Measurements from ENCODE around the gene ZNF555. TPM values are rescaled to one million over a fixed set of nuclear protein-coding genes. Genes with fewer than 3 reads are reported as not detected.

The ZNF555 gene
- total RNA-seq, 3 donors from 2014 or later (not counting 1 experiment from before 2014, with no cell fraction given) = 2.0 to 4.6 (median 2.9) TPM

- WGBS (ENCODE audit: insufficient coverage) = 57% methylated on average over 12 of the region's 12 CpGs
- Mint-ChIP-seq H3K27me3 (ENCODE audit: low read depth in 2 of 2) (peaks cover 3 to 7% of the 10 kb centered on the region in 2 donors), H3K4me1 (no peaks in the 10 kb centered on the region), H3K27ac (no peak overlapping the region), H3K9me3 (no peaks in the 10 kb centered on the region), H3K36me3 (no peaks in the 10 kb centered on the region), H3K4me3 (no peak overlapping the region)
- DNase-seq (no peak), ATAC-seq (no peak)
- no peaks in the 10 kb centered on the region for H3K9me3 ChIP-seq (ENCODE audit: control insufficient read depth, insufficient read depth, low read length)
- H3K27ac ChIP-seq (ENCODE audit: low read length) = no peak overlapping the region
- no peaks in the 10 kb centered on the region for H3K36me3 ChIP-seq (ENCODE audit: control insufficient read depth, insufficient read depth, low read length)
- intact Hi-C loops (cut with micrococcal nuclease) = no loop called here
- H3K27me3 ChIP-seq (ENCODE audit: control insufficient read depth, insufficient read depth, low read length) = no peaks in the 10 kb centered on the region
- peaks cover 3% of the 10 kb centered on the region for H3K4me1 ChIP-seq (ENCODE audit: control insufficient read depth, insufficient read depth, low read length)
- no peak for TF ChIP-seq CTCF (IDR thresholded peaks at IDR 0.05)
- no peak overlapping the region for H3K4me3 ChIP-seq (ENCODE audit: low read length)
Observed at GRCh38 chr19:2865334-2866100, 24.2 kb downstream of the ZNF555 start.

GRCh38 chr19:2866495-2867024 is 25.3 kb downstream of the ZNF555 start:
- Mint-ChIP-seq H3K27ac (no peak overlapping the region), H3K27me3 (ENCODE audit: low read depth in 2 of 2) (peaks cover 3 to 7% of the 10 kb centered on the region in 2 donors), H3K9me3 (no peaks in the 10 kb centered on the region), H3K4me1 (peaks cover under 1 to 6% of the 10 kb centered on the region in 2 donors), H3K4me3 (no peak overlapping the region), H3K36me3 (no peaks in the 10 kb centered on the region)
- Histone ChIP-seq H3K27me3 (ENCODE audit: control insufficient read depth, insufficient read depth, low read length) (no peaks in the 10 kb centered on the region), H3K4me3 (ENCODE audit: low read length) (no peak overlapping the region), H3K27ac (ENCODE audit: low read length) (no peak overlapping the region), H3K36me3 (ENCODE audit: control insufficient read depth, insufficient read depth, low read length) (no peaks in the 10 kb centered on the region), H3K9me3 (ENCODE audit: control insufficient read depth, insufficient read depth, low read length) (no peaks in the 10 kb centered on the region), H3K4me1 (ENCODE audit: control insufficient read depth, insufficient read depth, low read length) (peaks cover 3% of the 10 kb centered on the region)
- intact Hi-C loops (cut with micrococcal nuclease) = no loop called here
- ATAC-seq (no peak), DNase-seq (no peak)
- no peak for TF ChIP-seq CTCF (IDR thresholded peaks at IDR 0.05)
- WGBS (ENCODE audit: insufficient coverage) = 81% methylated on average over 8 of the region's 8 CpGs

- Mint-ChIP-seq H3K36me3 (no peaks in the 10 kb centered on the region), H3K4me1 (peaks cover 4 to 9% of the 10 kb centered on the region in 2 donors), H3K4me3 (no peak within 1 kb of the TSS), H3K9me3 (no peaks in the 10 kb centered on the region), H3K27ac (no peak within 1 kb of the TSS), H3K27me3 (ENCODE audit: low read depth in 2 of 2) (peaks cover 3 to 7% of the 10 kb centered on the region in 2 donors)
- Histone ChIP-seq H3K4me1 (ENCODE audit: control insufficient read depth, insufficient read depth, low read length) (peaks cover 3% of the 10 kb centered on the region), H3K4me3 (ENCODE audit: low read length) (no peak within 1 kb of the TSS), H3K36me3 (ENCODE audit: control insufficient read depth, insufficient read depth, low read length) (no peaks in the 10 kb centered on the region), H3K9me3 (ENCODE audit: control insufficient read depth, insufficient read depth, low read length) (no peaks in the 10 kb centered on the region), H3K27me3 (ENCODE audit: control insufficient read depth, insufficient read depth, low read length) (no peaks in the 10 kb centered on the region), H3K27ac (ENCODE audit: low read length) (no peak within 1 kb of the TSS)
- TF ChIP-seq CTCF (IDR thresholded peaks at IDR 0.05) = no peak
- intact Hi-C loops (cut with micrococcal nuclease) = no loop called here
- 95% methylated on average over 31 of the region's 36 CpGs for WGBS (ENCODE audit: insufficient coverage)
- ATAC-seq (peak in 1 of 3 donors; percentile 29), DNase-seq (no peak)
Observed at GRCh38 chr19:2867025-2867991, 26.0 kb downstream of the ZNF555 start, which contains the start of gene ZNF556. ZNF556 (plus strand) TSS chr19:2867335; CDS start chr19:2867422, 87 bp downstream.
